ENCODE results near the gene STX11. TPM values are rescaled to one million over a fixed set of nuclear protein-coding genes. Genes with fewer than 3 reads are reported as not detected.

STX11 gene
- total RNA-seq, 1 experiment from 2014 or later = 0.17 TPM

DNA sequence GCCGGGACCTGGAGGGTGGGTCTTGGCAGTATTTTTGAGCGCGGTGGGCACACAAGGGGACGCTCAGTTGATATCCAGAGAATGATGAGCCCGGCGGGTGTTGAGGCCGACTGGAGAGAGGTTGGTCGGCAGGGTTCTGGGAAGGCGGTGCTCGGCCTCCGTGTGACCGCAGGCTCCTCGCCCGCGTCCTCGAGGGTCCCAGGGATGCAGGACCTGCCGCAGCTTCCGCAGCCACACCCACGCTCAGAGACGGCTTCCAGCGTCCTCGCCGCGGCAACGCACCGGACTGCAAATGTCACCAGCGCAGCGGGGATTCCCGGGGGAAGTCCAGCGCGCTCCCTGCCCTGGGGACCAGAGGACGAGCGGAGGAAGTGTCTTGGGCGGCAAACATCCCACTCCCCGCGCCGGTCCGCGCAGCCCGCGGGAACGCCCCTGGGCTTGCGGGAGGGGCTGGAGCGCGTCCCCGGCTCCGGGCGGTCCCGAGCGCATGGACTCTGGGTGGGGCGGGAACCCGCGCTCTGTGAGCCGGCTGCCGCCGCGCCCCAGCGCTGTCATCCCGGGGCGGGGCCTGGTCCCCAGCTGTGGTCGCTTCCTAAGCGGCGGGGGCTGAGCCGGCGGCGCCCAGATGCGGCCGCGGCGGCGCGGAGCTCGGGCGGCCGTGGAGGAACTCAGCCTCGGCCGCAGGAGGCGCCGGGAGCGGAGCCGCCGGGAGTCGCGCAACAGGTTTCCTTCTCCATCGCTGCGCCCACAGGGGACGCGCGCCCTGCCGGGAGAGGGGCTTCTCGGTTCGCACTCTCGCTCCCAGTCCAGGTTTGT is at the start of gene STX11 (continued):
- TF ChIP-seq EMX1 (CRISPR knock-in tag; IDR thresholded peaks at IDR 0.05) = no peak
- TF ChIP-seq CREB1 (CRISPR knock-in tag; IDR thresholded peaks at IDR 0.05) = no peak
- TF ChIP-seq, protein P1, sequence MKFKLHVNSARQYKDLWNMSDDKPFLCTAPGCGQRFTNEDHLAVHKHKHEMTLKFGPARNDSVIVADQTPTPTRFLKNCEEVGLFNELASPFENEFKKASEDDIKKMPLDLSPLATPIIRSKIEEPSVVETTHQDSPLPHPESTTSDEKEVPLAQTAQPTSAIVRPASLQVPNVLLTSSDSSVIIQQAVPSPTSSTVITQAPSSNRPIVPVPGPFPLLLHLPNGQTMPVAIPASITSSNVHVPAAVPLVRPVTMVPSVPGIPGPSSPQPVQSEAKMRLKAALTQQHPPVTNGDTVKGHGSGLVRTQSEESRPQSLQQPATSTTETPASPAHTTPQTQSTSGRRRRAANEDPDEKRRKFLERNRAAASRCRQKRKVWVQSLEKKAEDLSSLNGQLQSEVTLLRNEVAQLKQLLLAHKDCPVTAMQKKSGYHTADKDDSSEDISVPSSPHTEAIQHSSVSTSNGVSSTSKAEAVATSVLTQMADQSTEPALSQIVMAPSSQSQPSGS (CRISPR knock-in tag; IDR thresholded peaks at IDR 0.05; ENCODE audit: borderline replicate concordance, low read depth) = no peak
- 0 out of 2 replicates have a peak, but pooled peaks have one; percentile 45 for TF ChIP-seq NFE2L1 (CRISPR knock-in tag; IDR thresholded peaks at IDR 0.05)
- no peak for TF ChIP-seq FOXK1 (CRISPR knock-in tag; IDR thresholded peaks at IDR 0.05)
- TF ChIP-seq, protein P2, sequence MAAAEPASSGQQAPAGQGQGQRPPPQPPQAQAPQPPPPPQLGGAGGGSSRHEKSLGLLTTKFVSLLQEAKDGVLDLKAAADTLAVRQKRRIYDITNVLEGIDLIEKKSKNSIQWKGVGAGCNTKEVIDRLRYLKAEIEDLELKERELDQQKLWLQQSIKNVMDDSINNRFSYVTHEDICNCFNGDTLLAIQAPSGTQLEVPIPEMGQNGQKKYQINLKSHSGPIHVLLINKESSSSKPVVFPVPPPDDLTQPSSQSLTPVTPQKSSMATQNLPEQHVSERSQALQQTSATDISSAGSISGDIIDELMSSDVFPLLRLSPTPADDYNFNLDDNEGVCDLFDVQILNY (CRISPR knock-in tag; IDR thresholded peaks at IDR 0.05) = 0 out of 2 replicates have a peak, but pooled peaks have one; percentile 69
- TF ChIP-seq, protein P3, sequence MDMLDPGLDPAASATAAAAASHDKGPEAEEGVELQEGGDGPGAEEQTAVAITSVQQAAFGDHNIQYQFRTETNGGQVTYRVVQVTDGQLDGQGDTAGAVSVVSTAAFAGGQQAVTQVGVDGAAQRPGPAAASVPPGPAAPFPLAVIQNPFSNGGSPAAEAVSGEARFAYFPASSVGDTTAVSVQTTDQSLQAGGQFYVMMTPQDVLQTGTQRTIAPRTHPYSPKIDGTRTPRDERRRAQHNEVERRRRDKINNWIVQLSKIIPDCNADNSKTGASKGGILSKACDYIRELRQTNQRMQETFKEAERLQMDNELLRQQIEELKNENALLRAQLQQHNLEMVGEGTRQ (CRISPR knock-in tag; IDR thresholded peaks at IDR 0.05) = no peak
- TF ChIP-seq TEAD1 (CRISPR knock-in tag; IDR thresholded peaks at IDR 0.05) = 0 out of 2 replicates have a peak, but pooled peaks have one; percentile 56
- TF ChIP-seq, protein P4, sequence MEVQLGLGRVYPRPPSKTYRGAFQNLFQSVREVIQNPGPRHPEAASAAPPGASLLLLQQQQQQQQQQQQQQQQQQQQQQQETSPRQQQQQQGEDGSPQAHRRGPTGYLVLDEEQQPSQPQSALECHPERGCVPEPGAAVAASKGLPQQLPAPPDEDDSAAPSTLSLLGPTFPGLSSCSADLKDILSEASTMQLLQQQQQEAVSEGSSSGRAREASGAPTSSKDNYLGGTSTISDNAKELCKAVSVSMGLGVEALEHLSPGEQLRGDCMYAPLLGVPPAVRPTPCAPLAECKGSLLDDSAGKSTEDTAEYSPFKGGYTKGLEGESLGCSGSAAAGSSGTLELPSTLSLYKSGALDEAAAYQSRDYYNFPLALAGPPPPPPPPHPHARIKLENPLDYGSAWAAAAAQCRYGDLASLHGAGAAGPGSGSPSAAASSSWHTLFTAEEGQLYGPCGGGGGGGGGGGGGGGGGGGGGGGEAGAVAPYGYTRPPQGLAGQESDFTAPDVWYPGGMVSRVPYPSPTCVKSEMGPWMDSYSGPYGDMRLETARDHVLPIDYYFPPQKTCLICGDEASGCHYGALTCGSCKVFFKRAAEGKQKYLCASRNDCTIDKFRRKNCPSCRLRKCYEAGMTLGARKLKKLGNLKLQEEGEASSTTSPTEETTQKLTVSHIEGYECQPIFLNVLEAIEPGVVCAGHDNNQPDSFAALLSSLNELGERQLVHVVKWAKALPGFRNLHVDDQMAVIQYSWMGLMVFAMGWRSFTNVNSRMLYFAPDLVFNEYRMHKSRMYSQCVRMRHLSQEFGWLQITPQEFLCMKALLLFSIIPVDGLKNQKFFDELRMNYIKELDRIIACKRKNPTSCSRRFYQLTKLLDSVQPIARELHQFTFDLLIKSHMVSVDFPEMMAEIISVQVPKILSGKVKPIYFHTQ (CRISPR knock-in tag; IDR thresholded peaks at IDR 0.05) = no peak
- TF ChIP-seq ELF4 (CRISPR knock-in tag; IDR thresholded peaks at IDR 0.05; ENCODE audit: low read depth) = no peak
- TF ChIP-seq FOXP1 (CRISPR knock-in tag; IDR thresholded peaks at IDR 0.05; ENCODE audit: borderline replicate concordance) = peak; percentile 55; the same call in 1 of the 2 replicates
- TF ChIP-seq, protein P5, sequence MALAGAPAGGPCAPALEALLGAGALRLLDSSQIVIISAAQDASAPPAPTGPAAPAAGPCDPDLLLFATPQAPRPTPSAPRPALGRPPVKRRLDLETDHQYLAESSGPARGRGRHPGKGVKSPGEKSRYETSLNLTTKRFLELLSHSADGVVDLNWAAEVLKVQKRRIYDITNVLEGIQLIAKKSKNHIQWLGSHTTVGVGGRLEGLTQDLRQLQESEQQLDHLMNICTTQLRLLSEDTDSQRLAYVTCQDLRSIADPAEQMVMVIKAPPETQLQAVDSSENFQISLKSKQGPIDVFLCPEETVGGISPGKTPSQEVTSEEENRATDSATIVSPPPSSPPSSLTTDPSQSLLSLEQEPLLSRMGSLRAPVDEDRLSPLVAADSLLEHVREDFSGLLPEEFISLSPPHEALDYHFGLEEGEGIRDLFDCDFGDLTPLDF (CRISPR knock-in tag; IDR thresholded peaks at IDR 0.05) = no peak
- no peak for TF ChIP-seq RORB (CRISPR knock-in tag; IDR thresholded peaks at IDR 0.05)
- no peak for TF ChIP-seq SMAD3 (CRISPR knock-in tag; IDR thresholded peaks at IDR 0.05; ENCODE audit: borderline replicate concordance)
- TF ChIP-seq, protein P6, sequence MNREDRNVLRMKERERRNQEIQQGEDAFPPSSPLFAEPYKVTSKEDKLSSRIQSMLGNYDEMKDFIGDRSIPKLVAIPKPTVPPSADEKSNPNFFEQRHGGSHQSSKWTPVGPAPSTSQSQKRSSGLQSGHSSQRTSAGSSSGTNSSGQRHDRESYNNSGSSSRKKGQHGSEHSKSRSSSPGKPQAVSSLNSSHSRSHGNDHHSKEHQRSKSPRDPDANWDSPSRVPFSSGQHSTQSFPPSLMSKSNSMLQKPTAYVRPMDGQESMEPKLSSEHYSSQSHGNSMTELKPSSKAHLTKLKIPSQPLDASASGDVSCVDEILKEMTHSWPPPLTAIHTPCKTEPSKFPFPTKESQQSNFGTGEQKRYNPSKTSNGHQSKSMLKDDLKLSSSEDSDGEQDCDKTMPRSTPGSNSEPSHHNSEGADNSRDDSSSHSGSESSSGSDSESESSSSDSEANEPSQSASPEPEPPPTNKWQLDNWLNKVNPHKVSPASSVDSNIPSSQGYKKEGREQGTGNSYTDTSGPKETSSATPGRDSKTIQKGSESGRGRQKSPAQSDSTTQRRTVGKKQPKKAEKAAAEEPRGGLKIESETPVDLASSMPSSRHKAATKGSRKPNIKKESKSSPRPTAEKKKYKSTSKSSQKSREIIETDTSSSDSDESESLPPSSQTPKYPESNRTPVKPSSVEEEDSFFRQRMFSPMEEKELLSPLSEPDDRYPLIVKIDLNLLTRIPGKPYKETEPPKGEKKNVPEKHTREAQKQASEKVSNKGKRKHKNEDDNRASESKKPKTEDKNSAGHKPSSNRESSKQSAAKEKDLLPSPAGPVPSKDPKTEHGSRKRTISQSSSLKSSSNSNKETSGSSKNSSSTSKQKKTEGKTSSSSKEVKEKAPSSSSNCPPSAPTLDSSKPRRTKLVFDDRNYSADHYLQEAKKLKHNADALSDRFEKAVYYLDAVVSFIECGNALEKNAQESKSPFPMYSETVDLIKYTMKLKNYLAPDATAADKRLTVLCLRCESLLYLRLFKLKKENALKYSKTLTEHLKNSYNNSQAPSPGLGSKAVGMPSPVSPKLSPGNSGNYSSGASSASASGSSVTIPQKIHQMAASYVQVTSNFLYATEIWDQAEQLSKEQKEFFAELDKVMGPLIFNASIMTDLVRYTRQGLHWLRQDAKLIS (CRISPR knock-in tag; IDR thresholded peaks at IDR 0.05; ENCODE audit: borderline replicate concordance) = no peak
- peak; percentile 56; the same call in 1 of the 2 replicates for TF ChIP-seq ETV6 (CRISPR knock-in tag; IDR thresholded peaks at IDR 0.05)
- no peak for TF ChIP-seq OVOL2 (CRISPR knock-in tag; IDR thresholded peaks at IDR 0.05; ENCODE audit: borderline replicate concordance)
- TF ChIP-seq ZNF219 (CRISPR knock-in tag; IDR thresholded peaks at IDR 0.05; ENCODE audit: borderline replicate concordance) = peak; percentile 74; the same call in 1 of the 2 replicates
- TF ChIP-seq ZNF121 (CRISPR knock-in tag; IDR thresholded peaks at IDR 0.05) = no peak
- TF ChIP-seq, protein P7, sequence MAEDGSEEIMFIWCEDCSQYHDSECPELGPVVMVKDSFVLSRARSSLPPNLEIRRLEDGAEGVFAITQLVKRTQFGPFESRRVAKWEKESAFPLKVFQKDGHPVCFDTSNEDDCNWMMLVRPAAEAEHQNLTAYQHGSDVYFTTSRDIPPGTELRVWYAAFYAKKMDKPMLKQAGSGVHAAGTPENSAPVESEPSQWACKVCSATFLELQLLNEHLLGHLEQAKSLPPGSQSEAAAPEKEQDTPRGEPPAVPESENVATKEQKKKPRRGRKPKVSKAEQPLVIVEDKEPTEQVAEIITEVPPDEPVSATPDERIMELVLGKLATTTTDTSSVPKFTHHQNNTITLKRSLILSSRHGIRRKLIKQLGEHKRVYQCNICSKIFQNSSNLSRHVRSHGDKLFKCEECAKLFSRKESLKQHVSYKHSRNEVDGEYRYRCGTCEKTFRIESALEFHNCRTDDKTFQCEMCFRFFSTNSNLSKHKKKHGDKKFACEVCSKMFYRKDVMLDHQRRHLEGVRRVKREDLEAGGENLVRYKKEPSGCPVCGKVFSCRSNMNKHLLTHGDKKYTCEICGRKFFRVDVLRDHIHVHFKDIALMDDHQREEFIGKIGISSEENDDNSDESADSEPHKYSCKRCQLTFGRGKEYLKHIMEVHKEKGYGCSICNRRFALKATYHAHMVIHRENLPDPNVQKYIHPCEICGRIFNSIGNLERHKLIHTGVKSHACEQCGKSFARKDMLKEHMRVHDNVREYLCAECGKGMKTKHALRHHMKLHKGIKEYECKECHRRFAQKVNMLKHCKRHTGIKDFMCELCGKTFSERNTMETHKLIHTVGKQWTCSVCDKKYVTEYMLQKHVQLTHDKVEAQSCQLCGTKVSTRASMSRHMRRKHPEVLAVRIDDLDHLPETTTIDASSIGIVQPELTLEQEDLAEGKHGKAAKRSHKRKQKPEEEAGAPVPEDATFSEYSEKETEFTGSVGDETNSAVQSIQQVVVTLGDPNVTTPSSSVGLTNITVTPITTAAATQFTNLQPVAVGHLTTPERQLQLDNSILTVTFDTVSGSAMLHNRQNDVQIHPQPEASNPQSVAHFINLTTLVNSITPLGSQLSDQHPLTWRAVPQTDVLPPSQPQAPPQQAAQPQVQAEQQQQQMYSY (CRISPR knock-in tag; IDR thresholded peaks at IDR 0.05) = no peak
- no peak for TF ChIP-seq GRHL2 (CRISPR knock-in tag; IDR thresholded peaks at IDR 0.05; ENCODE audit: insufficient replicate concordance, severe bottlenecking)
- no peak for TF ChIP-seq ZNF317 (CRISPR knock-in tag; IDR thresholded peaks at IDR 0.05; ENCODE audit: borderline replicate concordance, low read depth)
